H1 (cell line): ENCODE data around the gene SSTR1. TPM values are rescaled to one million over a fixed set of nuclear protein-coding genes. Genes with fewer than 3 reads are reported as not detected.

Experiments
- CTCF ChIA-PET: fragments of 300-600 bp; sonication (Branson Sonifier 250); formaldehyde crosslinking; loops from one replicate; lab custom pipeline; 2021; ENCODE audit not compliant: partially characterized antibody; lab: Charles Lee
- POLR2A ChIA-PET: fragments of 300-600 bp; sonication (Branson Sonifier 250); formaldehyde crosslinking; loops from one replicate; lab custom pipeline; 2021; ENCODE audit warnings: inconsistent platforms; ENCODE audit not compliant: partially characterized antibody; lab: Charles Lee
- DNase-seq, 2 experiments: peaks; one replicate each; pipeline versions ENCODE4 v3.0.0 to v3.0.0-alpha.2; 2010 to 2022; ENCODE audit warnings: low spot score in 2 of 2, low read depth in 1 of 2, mixed read lengths in 1 of 2
- FAIRE-seq: peaks from 2 replicates; lab custom pipeline; 2011; peaks lifted over from hg19 to GRCh38; lab: Jason Lieb, UNC
- H2AFZ ChIP-seq: 2 replicates; pipeline ENCODE4 v1.8.1; 2012; ENCODE audit warnings: low read length, inconsistent platforms
- H2AK5ac ChIP-seq: 2 replicates; pipeline ENCODE4 v1.6.1; 2013; ENCODE audit warnings: low read depth, low read length
- H2BK120ac ChIP-seq: replicated peaks from 2 replicates; pipeline ENCODE3; 2013; ENCODE audit warnings: low read depth, low read length, inconsistent platforms
- H2BK12ac ChIP-seq: 2 replicates; pipeline ENCODE4 v1.6.1; 2013; ENCODE audit warnings: low read depth, low read length
- H2BK15ac ChIP-seq: 2 replicates; pipeline ENCODE4 v1.6.1; 2013; ENCODE audit warnings: low read length
- H2BK20ac ChIP-seq: 2 replicates; pipeline ENCODE4 v1.6.1; 2013; ENCODE audit warnings: low read length
- H2BK5ac ChIP-seq: 2 replicates; pipeline ENCODE4 v1.6.1; 2013; ENCODE audit warnings: low read depth, low read length
- H3K14ac ChIP-seq: 2 replicates; pipeline ENCODE4 v1.6.1; 2013; ENCODE audit warnings: inconsistent platforms; ENCODE audit not compliant: insufficient read length
- H3K18ac ChIP-seq: 2 replicates; pipeline ENCODE4 v1.6.1; 2013; ENCODE audit warnings: low read length; ENCODE audit errors: extremely low read depth
- H3K23ac ChIP-seq: 2 replicates; pipeline ENCODE4 v1.6.1; 2013; ENCODE audit warnings: inconsistent platforms; ENCODE audit not compliant: insufficient read length
- H3K23me2 ChIP-seq: 2 replicates; pipeline ENCODE4 v1.6.1; 2013; ENCODE audit warnings: low read depth, low read length
- H3K27ac ChIP-seq: 2 replicates; pipeline ENCODE4 v1.6.1; 2011; ENCODE audit warnings: low read depth, low read length, inconsistent platforms
- H3K27me3 ChIP-seq, 4 experiments: replicated peaks in 1 of 4; 1 replicate in 1 of 4; 2 replicates in 3 of 4; pipeline versions ENCODE4 v1.6.1 to v1.8.1; 2011 to 2013; ENCODE audit warnings: low read length in 3 of 4, mild to moderate bottlenecking in 3 of 4, inconsistent platforms in 2 of 4, mixed read lengths in 2 of 4, moderate library complexity in 1 of 4; ENCODE audit not compliant: control insufficient read depth in 3 of 4, insufficient read depth in 3 of 4; ENCODE audit errors: extremely low read depth in 1 of 4
- H3K36me3 ChIP-seq, 4 experiments: 2 replicates each; pipeline versions ENCODE4 v1.6.1 to v1.8.1; 2011 to 2013; ENCODE audit warnings: mild to moderate bottlenecking in 4 of 4, low read length in 3 of 4, moderate library complexity in 2 of 4, control low read depth in 1 of 4, inconsistent platforms in 1 of 4; ENCODE audit not compliant: insufficient read depth in 4 of 4, control insufficient read depth in 2 of 4
- H3K4ac ChIP-seq: replicated peaks from 2 replicates; pipeline ENCODE3; 2013; ENCODE audit warnings: low read length, low read depth, mixed read lengths, inconsistent platforms; ENCODE audit not compliant: insufficient read length
- H3K4me1 ChIP-seq, 4 experiments: replicated peaks in 1 of 4; 1 replicate in 1 of 4; 2 replicates in 3 of 4; pipeline versions ENCODE4 v1.6.1 to v1.8.1; 2011 to 2013; ENCODE audit warnings: low read length in 3 of 4, inconsistent platforms in 2 of 4, mixed read lengths in 1 of 4; ENCODE audit not compliant: insufficient read depth in 4 of 4, control insufficient read depth in 3 of 4
- H3K4me2 ChIP-seq, 2 experiments: 2 replicates each; pipeline versions ENCODE4 v1.6.1 to v1.8.1; 2011 to 2013; ENCODE audit warnings: low read depth in 2 of 2, low read length in 2 of 2, control low read depth in 1 of 2, inconsistent platforms in 1 of 2, mild to moderate bottlenecking in 1 of 2; ENCODE audit not compliant: insufficient read depth in 1 of 2
- H3K4me3 ChIP-seq, 4 experiments: fragments of 200-600, 300-600 bp in 1 of 4; sonication (generic), shearing (Covaris generic), sonication (Bioruptor Twin) in 1 of 4; 2 replicates each; pipeline versions ENCODE4 v1.5.1 to v1.8.1; 2011 to 2016; ENCODE audit warnings: low read length in 4 of 4, low read depth in 3 of 4, control low read depth in 2 of 4, inconsistent platforms in 2 of 4, mild to moderate bottlenecking in 2 of 4, mixed read lengths in 1 of 4, moderate library complexity in 1 of 4; ENCODE audit not compliant: insufficient read depth in 2 of 4; ENCODE audit errors: extremely low read depth in 1 of 4
- H3K56ac ChIP-seq: replicated peaks from 2 replicates; pipeline ENCODE3; 2013; ENCODE audit warnings: low read depth, mild to moderate bottlenecking, mixed read lengths, low read length, inconsistent platforms; ENCODE audit not compliant: insufficient read length
- H3K79me1 ChIP-seq: 2 replicates; pipeline ENCODE4 v1.6.1; 2013; ENCODE audit warnings: low read depth, low read length, control low read depth
- H3K79me2 ChIP-seq, 2 experiments: 2 replicates each; pipeline versions ENCODE4 v1.6.1 to v1.8.1; 2012 to 2013; ENCODE audit warnings: low read length in 2 of 2, mild to moderate bottlenecking in 2 of 2, inconsistent platforms in 1 of 2; ENCODE audit not compliant: insufficient read depth in 2 of 2, control insufficient read depth in 1 of 2
- H3K9ac ChIP-seq, 4 experiments: replicated peaks in 1 of 4; 1 replicate in 1 of 4; 2 replicates in 3 of 4; pipeline versions ENCODE4 v1.6.1 to v1.8.1; 2011 to 2013; ENCODE audit warnings: low read depth in 3 of 4, low read length in 3 of 4, control low read depth in 2 of 4, mild to moderate bottlenecking in 2 of 4, moderate library complexity in 2 of 4, inconsistent platforms in 1 of 4; ENCODE audit errors: extremely low read depth in 1 of 4
- H3K9me3 ChIP-seq, 2 experiments: 2 replicates each; pipeline versions ENCODE4 v1.6.1 to v1.8.1; 2012 to 2013; ENCODE audit warnings: mild to moderate bottlenecking in 2 of 2, moderate library complexity in 2 of 2, control low read depth in 1 of 2, inconsistent platforms in 1 of 2, low read depth in 1 of 2, low read length in 1 of 2, mixed read lengths in 1 of 2; ENCODE audit not compliant: insufficient read depth in 2 of 2
- H4K20me1 ChIP-seq, 2 experiments: replicated peaks in 1 of 2; 2 replicates each; pipeline versions ENCODE3 to v1.8.1; 2011 to 2013; ENCODE audit warnings: inconsistent platforms in 2 of 2, low read length in 2 of 2, mild to moderate bottlenecking in 1 of 2; ENCODE audit not compliant: insufficient read depth in 2 of 2, control insufficient read depth in 1 of 2
- H4K5ac ChIP-seq: 2 replicates; pipeline ENCODE4 v1.6.1; 2013; ENCODE audit warnings: low read length, low read depth, mixed read lengths, inconsistent platforms; ENCODE audit not compliant: insufficient read length
- H4K8ac ChIP-seq: 2 replicates; pipeline ENCODE4 v1.8.0; 2013; ENCODE audit warnings: mild to moderate bottlenecking, moderate library complexity, low read length, inconsistent platforms; ENCODE audit not compliant: insufficient read depth; ENCODE audit errors: extremely low read depth
- H4K91ac ChIP-seq: replicated peaks from 2 replicates; pipeline ENCODE3; 2013; ENCODE audit warnings: low read length, mixed read lengths, inconsistent platforms; ENCODE audit not compliant: insufficient read length
- CTCF ChIP-seq, 3 experiments: IDR thresholded peaks; 1 replicate in 2 of 3; 2 replicates in 1 of 3; pipeline versions ENCODE4 v1.5.1 to v1.6.1; 2011; ENCODE audit warnings: low read length in 3 of 3, mild to moderate bottlenecking in 3 of 3, inconsistent platforms in 2 of 3, low read depth in 1 of 3, moderate library complexity in 1 of 3; ENCODE audit not compliant: insufficient read depth in 1 of 3; ENCODE audit errors: control extremely low read depth in 1 of 3
- GABPA ChIP-seq: IDR thresholded peaks from 2 replicates; pipeline ENCODE4 v1.6.1; 2011; ENCODE audit warnings: mild to moderate bottlenecking, low read length, moderate library complexity, borderline replicate concordance; ENCODE audit not compliant: insufficient read depth
- POLR2AphosphoS5 ChIP-seq: IDR thresholded peaks from 2 replicates; pipeline ENCODE4 v1.6.1; 2011; ENCODE audit warnings: low read depth, low read length
- WGBS, 2 experiments: shearing (Covaris generic) in 1 of 2; methylation state at CpG; one replicate each; pipeline versions ENCODE4 v1.1.6 to v1.1.7; 2013 to 2015; ENCODE audit warnings: low lambda C conversion rate in 2 of 2, mixed read lengths in 2 of 2, inconsistent platforms in 1 of 2, low coverage in 1 of 2, missing lambda C conversion rate in 1 of 2; ENCODE audit not compliant: insufficient replicate concordance in 2 of 2, insufficient coverage in 1 of 2, insufficient read length in 1 of 2; ENCODE audit errors: extremely low coverage in 1 of 2, missing lambda C conversion rate in 1 of 2; 5-methylcytosine and 5-hydroxymethylcytosine counted together
- polyA plus RNA-seq, 7 experiments: library from polyadenylated mRNA; depleted of rRNA in 3 of 7; stranded (reverse) in 5 of 7; unstranded in 2 of 7; fragments of >200 nt in 5 of 7; fragments of 200-250 nt in 2 of 7; gene quantifications; 1 replicate in 5 of 7; 2 replicates in 1 of 7; 4 replicates in 1 of 7; pipeline versions ENCODE4 v1.2.1 to v1.2.3, GENCODE V29; 2011 to 2013; ENCODE audit warnings: missing spikeins in 2 of 7, mixed read lengths in 2 of 7
- total RNA-seq: library from RNA; stranded (reverse); fragmentation: NEBNext Ultra II Directional; extraction: Animal tissue kit (Norgen Biotek cat#: 25700); gene quantifications from 2 replicates; pipeline ENCODE4 v1.2.1, GENCODE V29; 2021

The SSTR1 gene
- total and polyA plus RNA-seq, 2 of the 8 experiments (the other 6 are each of a cell fraction or from before 2014, with no cell fraction given): 0.82 to 0.93 TPM

DNA sequence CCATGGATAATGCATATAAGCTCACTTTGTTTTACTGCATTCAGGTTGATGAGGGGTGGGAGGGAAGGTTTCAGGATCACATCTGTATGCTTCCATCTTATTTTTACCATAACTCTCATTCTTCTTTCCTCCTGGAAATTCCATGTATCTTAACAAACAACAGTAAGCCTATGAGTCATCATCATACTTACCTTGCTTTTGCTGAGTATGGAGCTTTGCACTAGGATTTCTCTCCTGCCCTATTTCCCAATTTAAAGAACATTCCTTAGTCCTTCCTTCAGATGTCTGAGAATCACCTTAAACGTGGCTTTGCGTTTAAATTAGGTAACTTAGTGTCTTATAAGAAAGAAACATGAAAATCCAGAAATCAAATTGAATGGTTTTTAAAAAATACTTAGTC is 49.8 kb downstream of the SSTR1 start:
- Histone ChIP-seq H4K20me1 (no peaks in the 10 kb centered on the region), H3K56ac (no peak overlapping the region), H2BK120ac (no peak overlapping the region), H3K4me1 (peaks cover 0 to 14% (median 6%) of the 10 kb centered on the region in 4 experiments; a peak in 5 of 7 replicates), H2BK12ac (no peak overlapping the region), H3K4ac (no peak overlapping the region), H2BK20ac (no peak overlapping the region), H3K14ac (no peak overlapping the region), H3K27me3 (peaks cover 28 to 52% (median 39%) of the 10 kb centered on the region in 4 experiments), H2BK5ac (no peak overlapping the region), H3K27ac (no peak overlapping the region), H2AK5ac (no peak overlapping the region), H3K23ac (no peak overlapping the region), H4K91ac (no peak overlapping the region), H3K18ac (no peak overlapping the region), H3K79me1 (no peaks in the 10 kb centered on the region), H3K79me2 (no peaks in the 10 kb centered on the region), H3K9ac (no peak overlapping the region), H3K23me2 (peaks cover 10% of the 10 kb centered on the region; the same call in 1 of the 2 replicates), H2BK15ac (no peak overlapping the region), H3K4me2 (no peak overlapping the region), H2AFZ (no peak overlapping the region), H3K36me3 (no peaks in the 10 kb centered on the region; a peak in 2 of 8 replicates), H4K5ac (no peak overlapping the region), H3K9me3 (no peaks in the 10 kb centered on the region), H4K8ac (no peak overlapping the region), H3K4me3 (no peak overlapping the region)
- WGBS, 2 experiments: 84% methylated on average over 2 of the region's 2 CpGs; no CpG with 5 or more reads in 1 of the 2 experiments
- FAIRE-seq (no peak), DNase-seq (no peak)
- ChIA-PET CTCF (interaction anchor here (0.7 to 1.6 kb wide), 9 partner anchors 9 to 759 kb away, joined by 3 to 5 read pairs (median 3); partner anchors contain the start of gene SSTR1), POLR2A (interaction anchor here (4.5 kb wide), 1 partner anchor 48 kb away, joined by 33 read pairs; the partner anchor contains the start of gene SSTR1)
- no peak for TF ChIP-seq GABPA
- TF ChIP-seq CTCF (IDR thresholded peaks at IDR 0.05; ENCODE audit: control extremely low read depth in 1 of 3, insufficient read depth in 1 of 3, low read depth in 1 of 3, low read length in 3 of 3): no peak
- no peak for TF ChIP-seq POLR2AphosphoS5
